UCSD-AML1 (cell line): Measurements from ENCODE around the gene FSTL4.
"Not testable (repeated sequence)": the region's sequence is repeated elsewhere in the genome, so short reads cannot be mapped to it uniquely, and the experiment has no call there.

Source experiments
- DNase-seq: peaks from one replicate; lab custom pipeline; 2025; ENCODE audit not compliant: unreplicated experiment; lab: John Stamatoyannopoulos, UW

FSTL4 gene

DNA sequence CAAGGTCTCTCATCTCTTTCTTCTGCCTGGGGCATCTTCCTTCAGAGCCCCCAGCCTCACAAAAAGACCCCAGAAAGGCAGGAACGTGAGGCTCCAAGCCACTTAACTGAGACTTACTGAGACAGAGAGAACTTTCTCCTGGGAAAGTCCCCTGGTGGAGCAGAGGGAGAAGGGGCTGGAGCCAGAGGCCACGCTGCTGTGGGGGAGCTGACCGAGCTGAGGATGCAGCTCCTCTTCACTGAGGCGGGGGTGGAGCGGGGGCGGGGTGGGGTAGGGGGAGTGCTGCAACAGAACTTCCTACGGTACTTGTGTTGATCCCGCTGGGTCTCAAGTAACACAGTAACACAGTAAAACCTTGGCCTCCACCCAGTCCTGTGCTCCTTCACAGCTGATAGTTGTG lies 204.0 kb downstream of the FSTL4 start:
- no peak for DNase-seq

DNA sequence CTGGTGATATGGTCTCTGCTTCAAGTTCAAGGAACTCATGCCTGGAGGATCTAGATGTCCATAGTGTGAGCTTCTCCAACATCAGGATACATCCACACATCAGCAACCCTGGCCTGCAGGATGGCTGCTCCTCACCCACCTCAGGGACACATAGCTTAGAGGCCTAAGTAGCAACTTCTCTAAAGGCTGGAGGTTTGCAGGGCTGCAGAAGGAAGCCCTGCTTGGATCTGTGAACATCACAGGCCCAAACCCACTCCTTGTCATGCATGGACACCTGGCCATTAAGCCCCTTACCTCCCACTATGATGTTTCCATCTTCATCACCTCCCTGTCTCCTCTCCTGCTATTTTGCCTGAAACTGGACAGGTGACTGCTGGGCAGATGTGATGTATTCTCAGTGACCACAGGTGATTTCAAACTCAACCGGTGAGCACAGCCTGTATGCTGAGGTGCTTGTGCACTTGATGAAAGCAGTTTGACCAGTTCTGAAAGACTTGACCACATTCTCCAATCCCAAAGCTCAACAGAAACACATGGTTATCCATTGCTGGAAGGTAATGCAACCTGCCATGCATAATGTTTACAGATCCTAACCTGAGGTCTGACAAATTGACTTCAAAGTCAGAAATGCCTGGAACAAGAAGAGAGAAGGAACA lies 205.2 kb downstream of the FSTL4 start:
- no peak for DNase-seq

DNA sequence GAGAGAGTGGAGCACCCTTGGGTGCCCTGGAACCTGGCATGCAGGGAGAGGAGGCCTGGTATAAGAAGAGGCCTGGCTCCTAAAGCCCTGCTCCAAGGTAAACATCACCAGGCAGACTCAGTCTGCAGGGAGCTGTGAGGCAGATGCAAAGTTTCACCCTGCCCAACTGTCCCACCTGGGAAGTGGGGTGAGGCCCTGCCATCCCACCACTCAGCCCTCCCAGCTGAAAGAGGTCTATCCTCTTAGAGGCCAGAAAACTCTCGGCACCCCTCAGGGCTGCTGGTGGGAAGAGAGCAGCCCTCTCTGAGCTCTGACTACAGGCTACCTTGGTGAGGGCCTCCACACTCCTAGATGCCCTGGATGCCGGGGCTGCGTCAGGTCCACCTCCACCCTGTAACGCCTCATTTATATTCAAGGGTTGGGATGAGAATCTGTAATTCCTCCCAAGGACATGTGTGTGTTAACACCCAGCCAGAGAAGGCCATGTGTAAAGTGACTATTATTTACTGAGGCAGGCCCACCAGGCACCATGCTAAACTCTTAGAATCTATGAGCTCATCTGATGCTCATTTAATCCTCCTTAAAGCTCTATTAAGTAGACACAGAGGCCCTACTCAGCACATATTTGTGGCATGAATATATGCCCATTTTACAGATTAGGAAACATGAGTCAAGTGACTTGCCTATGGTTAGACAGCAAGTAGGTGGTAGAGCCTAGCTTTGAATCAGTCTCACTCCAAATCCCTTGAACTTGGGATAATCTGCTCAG lies 205.9 kb downstream of the FSTL4 start:
- DNase-seq: no peak

DNA sequence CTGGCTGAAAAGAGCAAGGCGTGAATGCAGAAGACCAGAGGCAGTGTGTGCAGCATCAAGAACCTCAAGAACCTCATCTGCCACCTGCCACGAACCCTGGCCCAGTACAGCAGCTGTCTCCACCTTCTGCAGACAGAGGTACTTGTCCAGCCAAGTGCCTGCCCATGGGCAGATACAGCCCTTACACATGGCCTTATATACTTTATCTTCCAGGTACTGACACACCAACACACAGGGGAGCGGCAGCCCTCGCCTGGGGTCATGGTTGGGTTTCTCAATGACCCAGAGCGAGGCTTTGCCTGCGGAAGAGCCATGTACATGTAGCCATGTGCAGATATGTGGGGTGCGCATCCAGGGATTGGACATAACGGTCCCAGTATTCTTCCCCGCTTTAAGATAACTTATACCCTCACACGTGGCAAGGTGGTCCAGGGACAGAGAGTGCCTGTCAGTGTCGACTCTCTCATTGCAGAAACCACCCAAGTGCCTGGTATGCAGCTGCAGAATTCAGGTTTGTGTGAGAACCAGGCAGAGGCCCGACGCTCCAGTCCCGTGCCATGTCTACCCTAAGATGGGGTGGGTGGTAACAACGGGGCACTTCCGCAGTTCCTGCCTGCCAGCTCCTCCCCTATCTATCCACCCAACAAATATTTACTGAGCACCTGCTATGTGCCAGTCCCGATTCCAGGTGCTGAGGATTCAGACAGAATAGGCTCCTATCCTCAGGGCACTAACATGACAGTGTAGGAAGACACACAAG lies 206.9 kb downstream of the FSTL4 start:
- no peak for DNase-seq

DNA sequence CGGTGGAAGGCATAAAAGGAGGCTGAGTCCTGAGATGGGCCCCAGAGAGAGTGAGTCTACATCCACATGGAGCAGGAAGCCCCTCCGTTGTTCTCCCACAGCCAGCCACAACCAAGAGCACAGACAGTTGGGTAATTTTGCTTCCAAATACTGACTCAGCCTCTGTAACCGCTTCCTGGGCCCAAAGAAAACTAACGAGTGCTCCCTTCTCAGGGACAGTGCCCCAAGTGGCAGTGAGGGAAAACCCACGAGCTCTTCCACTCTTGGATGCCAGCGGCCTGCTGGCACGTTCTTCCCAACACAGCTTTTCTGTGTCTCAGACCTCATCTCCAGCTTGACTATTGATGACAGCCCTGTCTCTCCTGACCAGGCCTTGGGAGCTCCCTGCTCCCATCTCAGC lies 207.6 kb downstream of the FSTL4 start:
- no peak for DNase-seq

DNA sequence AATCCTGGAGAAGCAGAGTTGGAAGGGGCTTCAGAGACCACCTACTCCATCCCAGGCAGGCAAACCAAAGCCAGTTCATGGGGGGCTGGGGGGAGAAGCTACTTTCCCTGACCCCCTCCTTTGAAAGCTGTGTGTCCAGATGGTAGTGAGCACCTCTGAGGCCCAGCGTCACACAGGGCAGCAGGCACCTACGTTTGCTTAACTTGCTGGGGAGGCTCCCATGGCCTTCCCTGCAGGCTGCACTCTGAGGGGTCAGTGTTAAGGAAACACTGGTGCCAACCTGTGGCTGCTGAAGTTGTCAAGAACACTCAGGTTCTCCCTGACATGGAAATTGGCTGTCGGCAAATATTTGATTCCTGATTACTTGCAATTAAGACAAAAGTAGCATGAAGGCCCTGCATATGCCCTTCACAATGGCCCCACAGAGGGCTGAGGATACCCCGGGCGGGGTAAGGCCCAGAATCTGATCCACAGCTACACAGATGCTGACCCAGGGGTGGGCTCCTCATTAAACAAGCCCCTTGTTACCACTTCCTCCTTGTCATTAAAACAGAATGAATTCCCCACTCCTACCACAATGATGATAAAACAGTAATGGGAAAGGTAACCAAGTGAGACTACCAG lies 208.5 kb downstream of the FSTL4 start:
- no peak for DNase-seq

DNA sequence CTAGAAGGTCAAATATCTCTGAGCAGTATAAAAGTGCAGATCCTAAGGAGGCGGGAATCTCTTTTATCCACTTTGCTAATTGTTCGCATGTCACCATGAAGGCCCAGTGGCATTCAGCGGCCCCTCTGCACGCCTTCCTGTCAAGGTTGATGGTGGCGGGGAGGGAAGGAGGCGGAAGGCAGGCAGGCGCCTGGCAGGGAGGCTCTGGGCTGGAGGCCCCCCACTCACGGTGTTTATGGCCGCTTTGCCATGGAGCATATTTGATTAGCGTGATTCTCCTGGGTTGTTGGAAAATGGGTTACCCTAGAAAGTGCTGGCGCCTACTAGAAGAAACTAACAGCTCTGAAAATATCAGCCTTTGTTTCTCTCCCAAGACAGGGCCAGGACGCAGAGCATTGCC lies 209.6 kb downstream of the FSTL4 start:
- no peak for DNase-seq

DNA sequence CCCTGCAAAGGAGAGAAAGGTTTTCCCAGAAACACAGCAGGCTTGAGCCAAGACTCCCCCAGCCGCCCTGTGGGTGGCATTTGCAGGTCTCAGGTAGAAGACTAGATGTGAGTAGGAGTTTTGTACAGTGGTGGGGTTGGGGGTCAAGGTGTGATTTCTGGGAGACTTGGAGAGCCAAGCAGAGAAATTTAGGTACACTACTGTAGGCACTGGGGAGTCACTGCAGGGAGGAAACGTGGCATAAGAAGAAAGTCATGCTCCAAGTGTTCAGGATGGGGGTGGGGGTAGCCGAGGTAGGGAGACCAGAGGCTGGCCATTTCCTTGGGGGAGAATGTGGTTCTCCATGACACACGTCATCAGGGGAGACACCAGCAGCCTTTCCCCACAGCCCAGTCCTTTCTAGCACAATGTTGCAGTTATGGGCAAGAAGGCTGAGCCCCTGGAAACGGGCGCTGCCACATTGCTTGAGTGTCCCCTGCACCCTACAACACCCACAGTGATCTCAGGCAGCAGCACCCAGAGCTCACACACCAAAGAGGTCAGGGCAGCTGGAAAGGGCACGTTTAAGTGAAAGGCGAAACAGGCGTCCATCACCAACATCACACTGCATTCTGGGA lies 210.5 kb downstream of the FSTL4 start:
- no peak for DNase-seq

DNA sequence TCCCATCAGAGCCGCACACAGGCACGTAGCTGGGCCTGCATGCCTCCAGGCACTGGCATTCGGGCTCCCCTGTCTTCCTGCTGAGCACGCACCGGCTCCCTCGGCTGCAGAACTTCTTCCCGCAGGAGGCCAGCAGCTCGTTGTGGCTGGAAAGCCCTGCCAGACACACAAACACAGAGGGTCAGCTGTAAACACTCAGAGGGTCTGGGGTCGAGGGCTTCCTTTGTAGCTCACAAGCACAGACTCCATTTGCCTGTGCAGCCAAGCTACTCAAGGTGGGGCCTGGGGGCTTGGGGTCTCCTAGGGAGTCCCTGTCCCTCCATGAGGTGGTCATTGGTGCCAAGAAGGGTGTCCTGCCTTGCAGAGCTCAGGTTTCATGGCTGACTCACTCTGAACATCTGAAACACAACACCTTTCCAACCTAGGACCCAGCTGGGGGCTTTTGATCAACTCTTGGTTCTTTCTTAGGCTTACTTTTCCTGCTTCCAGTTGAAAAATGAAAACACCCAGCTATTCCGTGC lies 211.4 kb downstream of the FSTL4 start:
- no peak for DNase-seq

DNA sequence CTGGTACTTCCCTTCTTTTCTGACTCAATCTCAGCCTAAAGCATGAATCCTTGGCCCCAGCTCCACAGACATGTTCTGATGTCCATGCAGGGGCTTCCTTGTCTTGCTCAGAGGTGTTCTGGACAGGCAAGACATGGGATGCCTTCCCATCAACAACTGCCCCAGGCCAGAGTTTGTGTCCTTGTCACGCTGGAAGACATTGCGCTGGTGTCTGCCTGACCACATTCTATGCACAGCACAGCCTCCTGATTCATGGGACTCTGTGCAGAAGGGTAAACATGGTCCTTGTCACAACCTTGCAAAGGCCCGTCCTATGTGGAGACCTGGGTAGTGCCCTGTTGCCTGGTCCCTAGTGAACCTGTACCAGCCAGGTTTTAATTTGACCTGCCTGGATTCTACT lies 212.2 kb downstream of the FSTL4 start:
- DNase-seq: no peak

DNA sequence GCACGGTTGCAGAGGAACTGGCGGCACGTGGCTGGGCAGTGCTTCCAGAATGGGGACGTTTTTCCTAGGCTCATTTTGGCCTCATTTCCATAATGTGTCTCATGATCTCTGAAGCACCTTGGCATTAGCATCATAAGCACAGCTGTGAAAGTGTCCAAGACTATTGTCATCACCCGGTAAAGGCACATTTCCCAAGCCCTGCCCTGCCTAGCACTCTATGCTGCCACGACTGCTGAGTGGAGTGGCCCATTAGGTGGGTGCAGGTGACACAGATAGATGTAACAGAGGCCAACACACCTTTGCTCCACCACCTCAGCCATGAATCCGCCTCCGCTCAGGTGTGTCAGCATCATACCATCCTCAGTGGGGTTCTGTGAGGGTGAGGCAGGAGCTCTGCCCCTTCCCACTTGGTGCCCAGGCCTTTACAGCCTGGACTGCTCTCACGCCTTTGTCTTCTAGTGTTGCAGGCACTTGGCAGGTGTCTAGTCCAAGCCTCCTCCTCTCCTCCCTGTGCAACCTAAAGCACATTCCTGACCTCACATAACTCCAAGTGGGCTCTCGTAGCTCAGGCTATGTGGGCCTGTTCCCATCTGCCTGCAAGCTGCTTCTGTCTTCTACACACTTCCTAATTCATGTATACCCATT lies 213.0 kb downstream of the FSTL4 start:
- no peak for DNase-seq

DNA sequence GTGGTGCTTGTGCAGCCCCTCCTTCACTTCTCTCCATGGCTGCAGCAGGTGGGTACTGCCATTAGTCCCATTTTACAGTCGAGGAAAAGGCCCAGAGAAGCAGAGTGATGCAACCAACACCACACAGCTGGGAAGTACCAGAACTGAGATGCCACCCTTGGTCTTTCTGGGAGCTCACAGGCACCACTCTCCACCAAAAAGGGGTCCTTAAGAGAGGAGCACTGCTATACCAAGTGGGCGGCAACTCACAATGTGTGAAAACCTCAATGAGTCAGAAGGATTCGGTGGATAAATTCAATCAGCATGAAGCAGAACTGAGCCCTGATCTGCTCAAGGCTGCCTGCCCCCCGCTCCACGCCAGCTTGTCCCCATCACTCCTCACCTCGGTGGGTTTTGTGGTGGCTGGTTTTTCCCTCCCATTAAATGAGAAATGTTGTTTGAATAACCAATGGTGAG lies 213.7 kb downstream of the FSTL4 start:
- DNase-seq: no peak

DNA sequence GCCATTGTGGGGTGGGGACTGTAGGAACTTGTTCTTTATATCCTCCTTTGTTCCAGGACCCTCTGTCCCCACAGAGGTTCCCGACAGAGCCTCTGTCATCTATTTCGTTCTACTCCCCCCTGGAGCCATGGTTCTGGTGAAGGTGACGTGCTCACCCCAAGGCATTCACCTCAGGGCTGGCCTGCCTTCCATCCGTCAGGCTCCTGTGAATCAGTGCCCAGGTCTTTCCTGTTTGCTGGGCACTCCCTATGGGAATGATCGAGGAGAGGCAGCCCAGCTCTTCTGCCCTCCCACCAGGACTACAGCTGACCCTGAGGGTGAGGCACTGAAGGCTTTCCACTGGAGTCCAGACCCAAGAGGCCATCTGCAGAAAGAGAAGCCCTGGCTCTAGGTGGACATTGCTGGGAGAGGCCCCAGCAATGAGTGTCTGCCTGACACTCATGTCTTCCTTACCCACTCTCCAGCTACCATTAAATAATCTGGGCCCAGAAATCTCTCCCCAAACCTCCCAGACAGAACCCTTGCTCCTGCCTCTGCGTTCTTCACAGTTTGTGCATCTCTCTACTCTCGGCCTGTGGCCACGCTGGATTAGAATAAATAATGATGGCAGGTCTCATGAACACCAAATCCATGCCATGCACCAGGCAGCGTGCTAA lies 214.2 kb downstream of the FSTL4 start:
- no peak for DNase-seq

DNA sequence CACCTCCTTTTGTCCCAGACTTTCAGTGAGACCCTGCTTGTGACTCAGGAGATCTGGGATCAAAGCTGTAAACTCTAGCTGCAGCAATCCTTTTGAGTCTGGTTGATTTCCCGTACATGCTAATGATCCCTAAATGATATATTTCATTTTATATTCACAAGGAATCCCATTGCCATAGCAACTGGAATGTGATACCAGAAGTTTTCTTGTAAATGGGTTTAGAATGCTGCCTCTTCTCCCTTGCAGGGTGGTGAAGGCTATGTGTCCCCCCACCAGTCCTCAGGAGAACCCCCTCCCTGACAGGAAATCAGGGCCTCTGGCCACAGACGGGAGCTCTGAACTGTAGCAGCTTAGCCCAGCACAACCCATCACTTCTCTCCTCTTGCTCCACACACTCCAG lies 215.0 kb downstream of the FSTL4 start:
- DNase-seq: no peak

DNA sequence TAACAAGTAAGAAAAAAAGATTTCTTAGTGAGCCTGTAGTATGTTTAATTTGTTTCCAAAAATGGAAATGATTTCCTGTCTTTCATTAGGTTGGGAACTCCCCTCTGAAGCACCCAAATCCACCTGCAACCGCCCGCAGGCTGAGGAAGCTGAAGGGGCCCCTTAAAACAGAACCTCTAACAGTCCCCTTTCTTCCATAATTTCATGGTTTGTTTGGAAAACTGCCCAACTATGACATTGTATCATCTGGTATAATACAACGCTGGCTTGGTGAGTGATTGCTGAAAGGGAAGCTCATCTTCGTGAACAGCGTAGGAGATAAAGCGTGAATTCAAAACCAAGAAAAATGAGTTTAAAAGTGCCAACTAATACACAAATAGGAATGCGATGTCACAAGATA lies 215.5 kb downstream of the FSTL4 start:
- DNase-seq: no peak

DNA sequence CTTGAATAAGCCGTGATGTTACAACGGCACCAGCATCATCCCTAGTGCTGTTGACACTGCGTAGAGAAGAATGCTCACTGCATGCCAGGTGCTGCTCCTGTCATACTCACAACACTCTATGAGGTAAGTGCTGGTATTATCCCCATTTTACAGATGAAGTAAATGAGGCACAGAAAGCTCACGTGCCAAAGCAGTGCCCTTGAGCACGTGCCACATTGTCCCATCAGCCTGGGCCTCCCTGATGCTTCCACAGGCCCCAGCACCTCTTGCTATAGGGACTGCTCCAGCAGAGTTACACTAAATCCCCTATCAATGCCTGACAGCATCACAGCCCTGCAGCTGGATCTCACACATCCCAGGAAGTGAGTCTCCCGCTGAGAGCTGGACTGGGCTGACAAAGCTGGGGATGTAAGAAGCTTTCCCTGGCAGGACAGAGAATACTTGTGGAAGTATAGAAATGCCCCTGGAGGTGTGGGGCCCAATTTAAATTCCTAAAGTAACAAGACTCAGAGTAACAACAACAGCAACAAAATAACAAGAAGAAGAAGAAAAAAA lies 216.1 kb downstream of the FSTL4 start:
- no peak for DNase-seq

DNA sequence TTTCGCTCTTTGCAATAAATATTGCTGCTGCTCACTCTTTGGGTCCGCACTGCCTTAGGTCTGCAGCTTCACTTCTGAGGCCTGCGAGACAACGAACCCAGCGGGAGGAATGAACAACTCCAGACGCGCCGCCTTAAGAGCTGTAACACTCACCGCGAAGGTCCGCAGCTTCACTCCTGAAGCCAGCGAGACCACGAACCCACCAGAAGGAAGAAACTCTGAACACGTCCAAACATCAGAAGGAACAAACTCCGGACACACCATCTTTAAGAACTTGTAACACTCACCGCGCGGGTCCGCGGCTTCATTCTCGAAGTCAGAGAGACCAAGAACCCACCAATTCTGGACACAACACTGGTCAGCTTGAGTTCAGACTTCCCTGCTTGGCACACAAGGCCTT lies 217.1 kb downstream of the FSTL4 start:
- DNase-seq: not testable (repeated sequence)

DNA sequence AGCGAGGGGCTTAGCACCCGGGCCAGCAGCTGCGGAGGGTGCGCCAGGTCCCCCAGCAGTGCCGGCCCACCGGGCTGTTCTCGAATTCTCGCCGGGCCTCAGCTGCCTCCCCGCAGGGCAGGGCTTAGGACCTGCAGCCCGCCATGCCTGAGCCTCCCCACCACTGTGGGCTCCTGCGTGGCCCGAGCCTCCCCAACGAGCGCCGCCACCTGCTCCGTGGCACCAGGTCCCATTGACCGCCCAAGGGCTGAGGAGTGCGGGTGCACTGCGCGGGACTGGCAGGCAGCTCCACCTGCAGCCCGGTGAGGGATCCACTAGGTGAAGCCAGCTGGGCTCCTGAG lies 217.9 kb downstream of the FSTL4 start:
- DNase-seq: not testable (repeated sequence)

DNA sequence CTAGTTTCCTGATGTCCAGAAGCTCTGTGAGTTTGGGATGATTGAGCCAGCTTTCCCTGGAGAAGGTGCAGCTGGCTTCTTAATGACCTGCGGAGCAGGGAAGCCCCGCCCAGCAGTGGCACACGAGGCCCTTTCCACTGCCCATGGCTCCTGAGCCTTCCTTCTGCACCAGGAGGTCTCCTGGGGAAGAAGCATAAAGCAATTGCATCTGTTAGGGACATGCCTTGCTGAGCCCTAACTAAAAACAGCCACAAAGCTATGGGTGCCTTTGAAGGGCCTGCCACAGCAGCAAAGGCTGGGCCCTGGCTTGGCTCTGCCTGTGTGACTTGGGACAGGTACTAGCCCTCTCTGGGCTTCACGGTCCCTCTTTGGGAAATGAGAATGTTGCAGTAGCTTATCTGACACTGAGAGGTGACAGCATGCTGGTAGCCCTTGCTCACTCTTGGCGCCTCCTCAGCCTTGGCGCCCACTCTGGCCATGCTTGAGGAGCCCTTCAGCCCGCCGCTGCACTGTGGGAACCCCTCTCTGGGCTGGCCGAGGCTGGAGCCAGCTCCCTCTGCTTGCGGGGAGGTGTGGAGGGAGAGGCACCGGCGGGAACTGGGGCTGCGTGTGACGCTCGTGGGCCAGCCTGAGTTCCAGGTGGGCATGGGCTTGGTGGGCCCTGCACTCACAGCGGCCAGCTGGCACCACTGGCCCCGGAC lies 218.4 kb downstream of the FSTL4 start:
- DNase-seq: no peak
